ENCODE data around the gene HIPK2. TPM values are rescaled to one million over a fixed set of nuclear protein-coding genes. Genes with fewer than 3 reads are reported as not detected.

HIPK2 gene
- total and polyA plus RNA-seq, 2 of the 4 experiments (the other 2 are of a cell fraction): 22.0 to 27.1 TPM

- WGBS, 2 experiments (ENCODE audit: extremely low coverage in 2 of 2, insufficient read length in 1 of 2): 77% methylated on average over 3 of the region's 6 CpGs; no CpG with 5 or more reads in 1 of the 2 experiments
- no peak overlapping the region for H2AFZ ChIP-seq (replicated peaks; ENCODE audit: low read length, poor library complexity)
- no peaks in the 10 kb centered on the region for H3K27me3 ChIP-seq (ENCODE audit: control insufficient read depth, insufficient read depth, low read length)
- peak overlapping the region in 1 of 2 experiments; percentile 10; a peak in 1 of 4 replicates for H4K8ac ChIP-seq (ENCODE audit: low read depth in 2 of 2, low read length in 2 of 2)
- no peak overlapping the region; the same call in 1 of the 2 replicates for H4K91ac ChIP-seq (ENCODE audit: insufficient read depth, low read depth, low read length)
- no peak overlapping the region for H3K4me2 ChIP-seq (ENCODE audit: low read depth, low read length)
- ATAC-seq (ENCODE audit: low read depth) (no peak), DNase-seq (no peak)
- peak overlapping the region; percentile 64; the same call in 1 of the 2 replicates for H2BK120ac ChIP-seq (ENCODE audit: low read depth, low read length)
- no peak overlapping the region; the same call in 1 of the 2 replicates for H2BK20ac ChIP-seq (ENCODE audit: low read depth, low read length)
- in situ Hi-C loops (cut with MboI; ENCODE audit: low sequenced_read_pairs): no loop called here
- H3K9ac ChIP-seq (ENCODE audit: low read depth, low read length): no peak overlapping the region
- BruUV-seq (replicated peaks): no TSS peak
- no peak overlapping the region for H3K4me3 ChIP-seq (ENCODE audit: insufficient read depth, low read depth, low read length)
- no peak overlapping the region; the same call in 1 of the 2 replicates for H3K23ac ChIP-seq (ENCODE audit: low read depth, low read length)
- H4K20me1 ChIP-seq (ENCODE audit: insufficient read depth, low read length): peaks cover 83% of the 10 kb centered on the region
- H3K27ac ChIP-seq (ENCODE audit: insufficient read depth, low read length): peak overlapping the region; percentile 34
- TF ChIP-seq MXI1 (IDR thresholded peaks at IDR 0.05; ENCODE audit: borderline replicate concordance, low read depth, low read length) (no peak), FOS (IDR thresholded peaks at IDR 0.05; ENCODE audit: low read depth, low read length) (no peak), CTCF (conservative IDR thresholded peaks at IDR 0.05; ENCODE audit: low read depth, low read length) (no peak), RFX5 (IDR thresholded peaks at IDR 0.05; ENCODE audit: low read depth, low read length) (no peak), RAD21 (IDR thresholded peaks at IDR 0.05; ENCODE audit: low read length) (no peak), USF2 (IDR thresholded peaks at IDR 0.05; ENCODE audit: low read depth, low read length) (no peak), NFE2L2 (IDR thresholded peaks at IDR 0.05; ENCODE audit: low read depth, low read length) (no peak), RCOR1 (IDR thresholded peaks at IDR 0.05; ENCODE audit: insufficient replicate concordance, low read length) (no peak), ELK1 (IDR thresholded peaks at IDR 0.05; ENCODE audit: borderline replicate concordance, low read depth, low read length) (no peak)
- H2BK15ac ChIP-seq (ENCODE audit: low read depth, low read length): no peak overlapping the region; the same call in 2 of the 3 replicates
- H3K4me1 ChIP-seq (ENCODE audit: control insufficient read depth, insufficient read depth, low read length): peaks cover 39% of the 10 kb centered on the region
- peak overlapping the region; percentile 57 for H2AK5ac ChIP-seq (ENCODE audit: low read depth, low read length)
- H2AK9ac ChIP-seq (replicated peaks; ENCODE audit: low read depth, low read length, poor library complexity): no peak overlapping the region
- H3K36me3 ChIP-seq (ENCODE audit: control insufficient read depth, insufficient read depth, low read length): peaks cover 22% of the 10 kb centered on the region
- intact Hi-C loops (cut with micrococcal nuclease): no loop called here
- H3K9me3 ChIP-seq (ENCODE audit: control insufficient read depth, insufficient read depth, low read length): peaks cover 2% of the 10 kb centered on the region; the same call in 1 of the 2 replicates
- H3K14ac ChIP-seq (replicated peaks; ENCODE audit: low read depth, low read length): peak overlapping the region; percentile 65
- H3K56ac ChIP-seq (ENCODE audit: extremely low read depth, insufficient read depth, low read length): no peak overlapping the region
- peaks cover 33% of the 10 kb centered on the region for H3K9me1 ChIP-seq (ENCODE audit: insufficient read depth, low read length)
- peak overlapping the region; percentile 42 for H3K18ac ChIP-seq (ENCODE audit: low read depth, low read length)
- dilution Hi-C loops (cut with HindIII; ENCODE audit: low sequenced_read_pairs, unreplicated experiment): no loop called here
- peaks cover 32 to 77% of the 10 kb centered on the region in 2 experiments for H3K79me1 ChIP-seq (ENCODE audit: low read depth in 1 of 2, low read length in 2 of 2)
- CTCF ChIA-PET: interaction anchor here (1.2 to 1.3 kb wide), 3 partner anchors 19 to 107 kb away, joined by 3 to 6 read pairs (median 3); no protein-coding TSS in a partner anchor
- H3K4ac ChIP-seq (ENCODE audit: low read depth, low read length): peak overlapping the region; percentile 62
- peak overlapping the region; percentile 43 for H2BK5ac ChIP-seq (ENCODE audit: low read depth, low read length, poor library complexity, severe bottlenecking)
- peak overlapping the region; percentile 0; the same call in 1 of the 2 replicates for H4K5ac ChIP-seq (ENCODE audit: low read depth, low read length)
- POLR2A ChIA-PET (ENCODE audit: unreplicated experiment): no interaction called here
Measured at GRCh38 chr7:139725858-139726484, 51.8 kb downstream of the HIPK2 start.

Data from IMR-90 (cell line).